OCI-LY7 (cell line): Measurements from ENCODE around the gene C9orf152. TPM values are rescaled to one million over a fixed set of nuclear protein-coding genes. Genes with fewer than 3 reads are reported as not detected.
A peak's percentile ranks its signal among the peaks of the same experiment; 100 is the strongest.
"Not testable (repeated sequence)": the region's sequence is repeated elsewhere in the genome, so short reads cannot be mapped to it uniquely, and the experiment has no call there.

Experiments
- BruUV-seq: library from RNA; stranded (reverse); fragments of 400-500 nt; replicated peaks from 2 replicates; lab custom pipeline; 2021; lab: Mats Ljungman, UMichigan
- CTCF ChIA-PET: fragments of 300-600 bp; sonication (Branson Sonifier 250); formaldehyde crosslinking; loops from one replicate; lab custom pipeline; 2022; ENCODE audit warnings: antibody characterized with exemption; ENCODE audit not compliant: unreplicated experiment; lab: Charles Lee
- POLR2A ChIA-PET: fragments of 300-600 bp; sonication (Branson Sonifier 250); formaldehyde crosslinking; loops from one replicate; lab custom pipeline; 2022; ENCODE audit warnings: antibody characterized with exemption; lab: Charles Lee
- DNase-seq: peaks from one replicate; pipeline ENCODE4 v3.0.0-alpha.2; 2015; ENCODE audit warnings: low spot score
- H2AFZ ChIP-seq: fragments of 200-600 bp; sonication (generic), shearing (Covaris generic); 2 replicates; pipeline ENCODE4 v1.6.1; 2014; ENCODE audit warnings: mild to moderate bottlenecking, antibody characterized with exemption, low read length, moderate library complexity
- H3K27ac ChIP-seq: fragments of 200-600 bp; sonication (generic); 2 replicates; pipeline ENCODE4 v1.5.1; 2014; ENCODE audit warnings: mixed run types, low read depth, mild to moderate bottlenecking, moderate library complexity, low read length, inconsistent platforms; ENCODE audit not compliant: poor library complexity, severe bottlenecking
- H3K36me3 ChIP-seq: fragments of 200-600 bp; sonication (generic); 2 replicates; pipeline ENCODE4 v1.6.1; 2014; ENCODE audit warnings: mild to moderate bottlenecking, antibody characterized with exemption, low read length, moderate library complexity, mixed read lengths; ENCODE audit not compliant: insufficient read depth
- H3K4me1 ChIP-seq: fragments of 200-600 bp; sonication (generic); 2 replicates; pipeline ENCODE4 v1.5.1; 2014; ENCODE audit warnings: mild to moderate bottlenecking, low read length; ENCODE audit not compliant: insufficient read depth, poor library complexity, severe bottlenecking
- H3K4me2 ChIP-seq: fragments of 200-600 bp; sonication (generic); 2 replicates; pipeline ENCODE4 v1.6.1; 2014; ENCODE audit warnings: mild to moderate bottlenecking, low read length
- H3K4me3 ChIP-seq: fragments of 200-600 bp; sonication (generic); 2 replicates; pipeline ENCODE4 v1.5.1; 2014; ENCODE audit warnings: mild to moderate bottlenecking, low read depth, low read length; ENCODE audit not compliant: poor library complexity, severe bottlenecking
- H3K79me2 ChIP-seq: fragments of 200-600 bp; sonication (generic); 2 replicates; pipeline ENCODE4 v1.6.1; 2016; ENCODE audit warnings: low read depth, mild to moderate bottlenecking, low read length, moderate library complexity, mixed read lengths; ENCODE audit not compliant: insufficient read depth
- H3K9me2 ChIP-seq: fragments of 200-600 bp; sonication (generic); 2 replicates; pipeline ENCODE4 v1.6.1; 2016; ENCODE audit warnings: mild to moderate bottlenecking, low read length, mixed read lengths; ENCODE audit not compliant: insufficient read depth
- H3K9me3 ChIP-seq: fragments of 200-600 bp; sonication (generic); 2 replicates; pipeline ENCODE4 v1.6.1; 2014; ENCODE audit warnings: mild to moderate bottlenecking, mixed run types, low read length, mixed read lengths
- H4K20me1 ChIP-seq: fragments of 200-600 bp; sonication (generic); 2 replicates; pipeline ENCODE4 v1.6.1; 2014; ENCODE audit warnings: mild to moderate bottlenecking, antibody characterized with exemption, low read length, moderate library complexity, mixed read lengths; ENCODE audit not compliant: insufficient read depth
- CTCF ChIP-seq: fragments of 200-600 bp; sonication (generic); conservative IDR thresholded peaks from 2 replicates; pipeline ENCODE4 v1.5.1; 2014; ENCODE audit warnings: mild to moderate bottlenecking, antibody characterized with exemption, low read length, moderate library complexity, mixed read lengths
- EZH2phosphoT487 ChIP-seq: fragments of 200-600 bp; sonication (generic); IDR thresholded peaks from 2 replicates; pipeline ENCODE4 v1.6.1; 2018; ENCODE audit warnings: low read depth, borderline replicate concordance, mild to moderate bottlenecking, mixed run types, antibody characterized with exemption, low read length, moderate library complexity, mixed read lengths
- intact Hi-C: fragments of 100-400 bp; cut with micrococcal nuclease; formaldehyde crosslinking; loops from one replicate; pipeline ENCODE4 v1.10.0; 2022; ENCODE audit not compliant: unreplicated experiment
- total RNA-seq, 2 experiments: library from RNA; depleted of rRNA in 1 of 2; stranded (reverse); fragments of >200 nt in 1 of 2; shearing (Covaris generic) in 1 of 2; gene quantifications; 2 replicates each; pipeline ENCODE4 v1.2.3, GENCODE V29; 2014 to 2022

C9orf152 gene
- total RNA-seq, 2 experiments from 2014 or later, result not detected

DNA sequence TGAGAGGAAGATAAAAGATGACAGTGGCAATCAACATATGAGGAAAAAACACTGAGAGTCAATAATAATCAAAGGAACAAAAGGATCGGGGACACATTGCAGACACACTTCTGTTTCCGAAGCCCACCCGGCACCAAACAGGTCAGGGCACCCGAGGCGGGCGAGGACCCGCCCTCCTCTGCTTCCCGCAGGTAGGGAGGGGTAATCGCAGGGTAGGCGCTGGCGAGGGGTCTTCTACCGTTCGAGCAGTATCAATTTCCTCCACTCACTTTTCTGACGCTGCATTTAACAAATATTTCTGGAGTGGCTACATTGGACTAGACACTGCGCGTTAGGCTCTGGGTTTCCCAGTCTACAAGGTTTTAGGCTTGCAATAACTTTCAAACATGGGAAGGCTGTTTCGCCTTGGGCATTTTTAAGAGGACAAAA, 47.1 kb upstream of the C9orf152 start:
- H4K20me1 ChIP-seq, result peaks cover 23% of the 10 kb centered on the region
- no peak overlapping the region for H2AFZ ChIP-seq
- H3K79me2 ChIP-seq, result peaks cover 60% of the 10 kb centered on the region
- H3K4me1 ChIP-seq, result peaks cover 26% of the 10 kb centered on the region
- ChIA-PET CTCF (no interaction called here), POLR2A (no interaction called here)
- peak; percentile 24 for DNase-seq
- no peaks in the 10 kb centered on the region for H3K9me3 ChIP-seq
- BruUV-seq, result no TSS peak
- H3K4me3 ChIP-seq, result peak overlapping the region; percentile 92
- TF ChIP-seq CTCF (no peak), EZH2phosphoT487 (no peak)
- H3K9me2 ChIP-seq, result no peaks in the 10 kb centered on the region
- peak overlapping the region; percentile 87 for H3K4me2 ChIP-seq
- no peak overlapping the region for H3K27ac ChIP-seq
- intact Hi-C loops, result loop anchor here (5.0 kb wide), 1 partner anchor 52 kb away; no protein-coding TSS in a partner anchor
- H3K36me3 ChIP-seq, result peaks cover 18% of the 10 kb centered on the region

GRCh38 chr9:110254500-110254899, 46.5 kb upstream of the C9orf152 start:
- Histone ChIP-seq H3K9me3 (no peaks in the 10 kb centered on the region), H2AFZ (no peak overlapping the region), H3K27ac (no peak overlapping the region), H3K36me3 (peaks cover 24% of the 10 kb centered on the region), H3K4me1 (peaks cover 26% of the 10 kb centered on the region), H4K20me1 (peaks cover 23% of the 10 kb centered on the region), H3K4me3 (peak overlapping the region; percentile 92), H3K4me2 (peak overlapping the region; percentile 87), H3K9me2 (no peaks in the 10 kb centered on the region), H3K79me2 (peaks cover 61% of the 10 kb centered on the region)
- CTCF ChIA-PET, result no interaction called here
- BruUV-seq, result no TSS peak
- DNase-seq, result no peak
- TF ChIP-seq EZH2phosphoT487, result no peak
- TF ChIP-seq CTCF, result no peak
- POLR2A ChIA-PET, result no interaction called here
- intact Hi-C loops, result no loop called here

DNA sequence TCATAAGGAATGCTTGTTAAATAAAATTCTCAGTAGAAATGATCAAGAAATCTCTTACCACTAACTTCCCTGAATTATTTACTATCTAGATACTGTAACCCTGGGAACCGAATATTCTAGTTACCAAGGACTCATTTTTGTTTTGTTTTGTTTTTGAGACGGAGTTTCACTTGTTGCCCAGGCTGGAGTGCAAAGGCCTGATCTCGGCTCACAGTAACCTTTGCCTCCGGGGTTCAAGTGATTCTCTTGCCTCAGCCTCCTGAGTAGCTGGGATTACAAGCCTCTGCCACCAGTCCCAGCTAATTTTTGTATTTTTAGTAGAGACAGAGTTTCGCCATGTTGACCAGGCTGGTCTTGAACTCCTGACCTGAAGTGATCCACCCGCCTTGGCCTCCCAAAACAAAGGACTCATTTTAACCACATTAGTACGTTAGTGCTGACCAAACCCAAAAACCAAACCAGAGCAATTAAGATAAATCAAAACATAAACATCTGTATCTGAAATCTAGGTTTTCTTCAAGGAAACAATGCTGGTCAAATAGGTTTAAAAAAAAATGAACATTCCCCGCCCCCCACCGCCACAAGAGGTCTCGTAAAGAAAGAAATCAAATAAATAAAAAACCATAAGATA, 44.7 kb upstream of the C9orf152 start:
- no peak for DNase-seq
- H3K4me2 ChIP-seq, result 0 out of 2 replicates have a peak overlapping the region, but pooled peaks have one; percentile 87
- peaks cover 22% of the 10 kb centered on the region for H3K4me1 ChIP-seq
- no TSS peak for BruUV-seq
- H4K20me1 ChIP-seq, result peaks cover 23% of the 10 kb centered on the region
- ChIA-PET CTCF (interaction anchor here (0.6 kb wide), 1 partner anchor 1928 kb away, joined by 3 read pairs; no protein-coding TSS in a partner anchor), POLR2A (no interaction called here)
- H3K27ac ChIP-seq, result no peak overlapping the region
- no peak overlapping the region for H2AFZ ChIP-seq
- H3K79me2 ChIP-seq, result peaks cover 61% of the 10 kb centered on the region
- no peak for TF ChIP-seq EZH2phosphoT487
- TF ChIP-seq CTCF, result no peak
- intact Hi-C loops, result no loop called here
- H3K36me3 ChIP-seq, result peaks cover 40% of the 10 kb centered on the region
- no peaks in the 10 kb centered on the region for H3K9me3 ChIP-seq
- H3K4me3 ChIP-seq, result no peak overlapping the region
- no peaks in the 10 kb centered on the region for H3K9me2 ChIP-seq

DNA sequence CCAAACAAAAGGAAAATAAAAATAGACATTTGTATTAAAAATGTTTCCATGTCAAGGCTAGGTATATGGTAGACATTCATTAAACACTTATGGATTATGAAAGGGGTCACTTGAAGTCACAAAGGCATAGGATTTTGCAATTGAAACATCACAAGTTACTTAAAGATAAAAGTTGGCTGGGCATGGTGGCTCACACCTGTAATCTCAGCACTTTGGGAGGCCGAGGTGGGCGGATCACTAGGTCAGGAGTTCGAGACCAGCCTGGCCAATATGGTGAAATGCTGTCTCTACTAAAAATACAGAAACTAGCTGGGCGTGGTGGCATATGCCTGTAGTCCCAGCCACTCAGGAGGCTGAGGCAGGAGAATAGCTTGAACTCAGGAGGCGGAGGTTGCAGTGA, 43.8 kb upstream of the C9orf152 start:
- H3K9me2 ChIP-seq, intact Hi-C loops, H2AFZ ChIP-seq, H3K27ac ChIP-seq, H3K4me3 ChIP-seq, H3K4me2 ChIP-seq, DNase-seq, H3K9me3 ChIP-seq, BruUV-seq: not testable (repeated sequence)
- CTCF ChIA-PET, result interaction anchor here (0.6 kb wide), 1 partner anchor 1929 kb away, joined by 3 read pairs; no protein-coding TSS in a partner anchor
- Histone ChIP-seq H3K4me1 (peaks cover 14% of the 10 kb centered on the region), H4K20me1 (peaks cover 23% of the 10 kb centered on the region), H3K36me3 (peaks cover 46% of the 10 kb centered on the region), H3K79me2 (peaks cover 61% of the 10 kb centered on the region)
- POLR2A ChIA-PET, result interaction anchor here (0.8 to 1.4 kb wide), 2 partner anchors 22 to 34 kb away, joined by 3 read pairs; no protein-coding TSS in a partner anchor
